HEK293T (cell line): Measurements from ENCODE around the gene ARMC6.

Experiments
- ARNT ChIP-seq: fragments of 450-650 bp; IDR thresholded peaks from 2 replicates; pipeline ENCODE4 v1.6.1; 2017; ENCODE audit warnings: mild to moderate bottlenecking
- BHLHE40 ChIP-seq: fragments of 450-650 bp; IDR thresholded peaks from 2 replicates; pipeline ENCODE4 v1.6.1; 2016; ENCODE audit warnings: mild to moderate bottlenecking, moderate library complexity, borderline replicate concordance
- ELF4 ChIP-seq: fragments of 450-650 bp; IDR thresholded peaks from 2 replicates; pipeline ENCODE4 v1.6.1; 2017; ENCODE audit warnings: antibody characterized with exemption
- FOXA1 ChIP-seq: fragments of 450-650 bp; IDR thresholded peaks from 2 replicates; pipeline ENCODE4 v1.6.1; 2016; ENCODE audit warnings: mild to moderate bottlenecking
- FOXK2 ChIP-seq: fragments of 450-650 bp; IDR thresholded peaks from 2 replicates; pipeline ENCODE4 v1.6.1; 2016; ENCODE audit warnings: mild to moderate bottlenecking
- FOXM1 ChIP-seq: fragments of 450-650 bp; IDR thresholded peaks from 2 replicates; pipeline ENCODE4 v1.6.1; 2017; ENCODE audit warnings: mild to moderate bottlenecking, borderline replicate concordance
- HDGF ChIP-seq: fragments of 450-650 bp; IDR thresholded peaks from 2 replicates; pipeline ENCODE4 v1.6.1; 2017; ENCODE audit warnings: antibody characterized with exemption, borderline replicate concordance
- NFRKB ChIP-seq: fragments of 450-650 bp; IDR thresholded peaks from 2 replicates; pipeline ENCODE4 v1.6.1; 2016; ENCODE audit warnings: mild to moderate bottlenecking, moderate library complexity
- SP1 ChIP-seq: fragments of 450-650 bp; IDR thresholded peaks from 2 replicates; pipeline ENCODE4 v1.6.1; 2017
- SUZ12 ChIP-seq: fragments of 450-650 bp; IDR thresholded peaks from 2 replicates; pipeline ENCODE4 v1.6.1; 2016; ENCODE audit warnings: mild to moderate bottlenecking
- ZNF384 ChIP-seq: fragments of 450-650 bp; IDR thresholded peaks from 2 replicates; pipeline ENCODE4 v1.6.1; 2016

DNA sequence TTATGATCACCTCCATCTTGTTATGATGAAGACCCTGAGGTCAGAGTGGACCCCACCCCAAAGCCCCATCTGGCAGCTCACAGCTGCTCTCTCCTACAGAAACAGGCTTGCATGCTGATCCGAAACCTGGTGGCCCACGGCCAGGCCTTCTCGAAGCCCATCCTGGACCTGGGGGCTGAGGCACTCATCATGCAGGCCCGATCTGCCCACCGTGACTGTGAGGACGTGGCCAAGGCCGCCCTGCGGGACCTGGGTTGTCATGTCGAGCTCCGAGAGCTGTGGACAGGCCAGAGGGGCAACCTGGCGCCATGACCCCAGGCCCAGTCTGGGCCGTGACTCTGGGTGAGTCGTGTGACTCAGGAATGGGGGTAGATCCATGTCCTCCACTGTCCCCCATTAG is 23.9 kb downstream of the ARMC6 start:
- no peak for TF ChIP-seq BHLHE40
- no peak for TF ChIP-seq SP1
- no peak for TF ChIP-seq FOXM1
- TF ChIP-seq SUZ12: no peak
- TF ChIP-seq ELF4: no peak
- no peak for TF ChIP-seq ZNF384
- TF ChIP-seq ARNT: no peak
- no peak for TF ChIP-seq FOXA1
- TF ChIP-seq FOXK2: no peak
- TF ChIP-seq NFRKB: no peak
- TF ChIP-seq HDGF: no peak
